Endothelial cell of umbilical vein (primary cell): ENCODE data around the gene SNX9. TPM values are rescaled to one million over a fixed set of nuclear protein-coding genes. Genes with fewer than 3 reads are reported as not detected.

ENCODE experiments used
- BruUV-seq: library from RNA; stranded (reverse); fragments of 400-500 nt; replicated peaks from 2 replicates; lab custom pipeline; 2021; lab: Mats Ljungman, UMichigan
- CTCF ChIA-PET: fragments of 300-600, 350-600 bp; sonication (Branson Sonifier 250); formaldehyde crosslinking; loops from one replicate; lab custom pipeline; 2021; ENCODE audit warnings: antibody characterized with exemption, inconsistent platforms; lab: Charles Lee
- POLR2A ChIA-PET: fragments of 300-600, 350-600 bp; sonication (Branson Sonifier 250); formaldehyde crosslinking; loops from one replicate; lab custom pipeline; 2021; ENCODE audit warnings: antibody characterized with exemption, inconsistent platforms; lab: Charles Lee
- DNase-seq: peaks from one replicate; pipeline ENCODE4 v3.0.0-alpha.2; 2011; ENCODE audit warnings: low read depth, low spot score
- FAIRE-seq: peaks from 2 replicates; lab custom pipeline; 2011; peaks lifted over from hg19 to GRCh38; lab: Jason Lieb, UNC
- H2AFZ ChIP-seq: 2 replicates; pipeline ENCODE4 v1.6.0; 2012; ENCODE audit warnings: low read depth, low read length, control low read depth, inconsistent platforms
- H3K27ac ChIP-seq: 2 replicates; pipeline ENCODE4 v1.5.1; 2011; ENCODE audit warnings: low read depth, mild to moderate bottlenecking, control low read depth, low read length, moderate library complexity; ENCODE audit not compliant: insufficient read depth
- H3K27me3 ChIP-seq, 2 experiments: 2 replicates each; pipeline versions ENCODE4 v1.6.0 to v1.6.1; 2011; ENCODE audit warnings: low read length in 2 of 2, mixed read lengths in 1 of 2; ENCODE audit not compliant: control insufficient read depth in 2 of 2, insufficient read depth in 2 of 2
- H3K36me3 ChIP-seq, 2 experiments: 2 replicates in 1 of 2; 3 replicates in 1 of 2; pipeline ENCODE4 v1.5.1; 2011; ENCODE audit warnings: low read length in 2 of 2, mild to moderate bottlenecking in 1 of 2, moderate library complexity in 1 of 2; ENCODE audit not compliant: control insufficient read depth in 2 of 2, insufficient read depth in 2 of 2; ENCODE audit errors: extremely low read depth in 1 of 2
- H3K4me1 ChIP-seq: 3 replicates; pipeline ENCODE4 v1.5.1; 2011; ENCODE audit warnings: mild to moderate bottlenecking, low read length; ENCODE audit not compliant: control insufficient read depth, insufficient read depth; ENCODE audit errors: extremely low read depth
- H3K4me2 ChIP-seq: 2 replicates; pipeline ENCODE4 v1.6.1; 2011; ENCODE audit warnings: low read length, control low read depth, mixed read lengths; ENCODE audit not compliant: insufficient read depth
- H3K4me3 ChIP-seq, 3 experiments: fragments of 200-600 bp in 1 of 3; sonication (generic), shearing (Covaris generic) in 1 of 3; replicated peaks in 1 of 3; 2 replicates each; pipeline ENCODE4 v1.5.1; 2011 to 2016; ENCODE audit warnings: control low read depth in 3 of 3, low read length in 3 of 3, mild to moderate bottlenecking in 2 of 3, inconsistent platforms in 1 of 3, low read depth in 1 of 3, moderate library complexity in 1 of 3; ENCODE audit not compliant: insufficient read depth in 1 of 3
- H3K79me2 ChIP-seq: 2 replicates; pipeline ENCODE4 v1.6.0; 2012; ENCODE audit warnings: low read length, inconsistent platforms; ENCODE audit not compliant: control insufficient read depth, insufficient read depth
- H3K9ac ChIP-seq: replicated peaks from 2 replicates; pipeline ENCODE3; 2011; ENCODE audit warnings: low read length, control low read depth; ENCODE audit not compliant: insufficient read depth; ENCODE audit errors: extremely low read depth
- H3K9me1 ChIP-seq: replicated peaks from 3 replicates; pipeline ENCODE4 v1.6.0; 2011; ENCODE audit warnings: mild to moderate bottlenecking, low read length; ENCODE audit not compliant: control insufficient read depth, insufficient read depth; ENCODE audit errors: extremely low read depth
- H3K9me3 ChIP-seq: replicated peaks from 2 replicates; pipeline ENCODE4 v1.5.1; 2012; ENCODE audit warnings: low read length, inconsistent platforms; ENCODE audit not compliant: control insufficient read depth, insufficient read depth
- H4K20me1 ChIP-seq: replicated peaks from 2 replicates; pipeline ENCODE3; 2011; ENCODE audit warnings: mild to moderate bottlenecking, low read length; ENCODE audit not compliant: control insufficient read depth, insufficient read depth; ENCODE audit errors: extremely low read depth
- CTCF ChIP-seq, 2 donors: IDR thresholded peaks; 1 replicate in 1 of 2; 2 replicates in 1 of 2; pipeline ENCODE4 v1.5.1; 2011; ENCODE audit warnings: low read length in 2 of 2, mild to moderate bottlenecking in 2 of 2, moderate library complexity in 2 of 2, control low read depth in 1 of 2, inconsistent platforms in 1 of 2, low read depth in 1 of 2; ENCODE audit not compliant: insufficient read depth in 1 of 2; ENCODE audit errors: extremely low read depth in 1 of 2
- EZH2 ChIP-seq: IDR thresholded peaks from 2 replicates; pipeline ENCODE4 v1.6.1; 2012; ENCODE audit warnings: borderline replicate concordance, low read depth, mild to moderate bottlenecking, moderate library complexity, low read length, inconsistent platforms; ENCODE audit not compliant: severe bottlenecking
- FOS ChIP-seq: IDR thresholded peaks from 2 replicates; pipeline ENCODE4 v1.6.1; 2011; ENCODE audit warnings: mild to moderate bottlenecking, low read length, moderate library complexity, borderline replicate concordance; ENCODE audit not compliant: insufficient read depth
- GATA2 ChIP-seq: IDR thresholded peaks from 2 replicates; pipeline ENCODE4 v1.7.0; 2011; ENCODE audit warnings: low read depth, mild to moderate bottlenecking, moderate library complexity, mixed read lengths, low read length; ENCODE audit not compliant: insufficient read length, insufficient read depth
- JUN ChIP-seq: IDR thresholded peaks from 2 replicates; pipeline ENCODE4 v1.6.1; 2011; ENCODE audit warnings: borderline replicate concordance, low read depth; ENCODE audit not compliant: insufficient read length, insufficient read depth
- MAX ChIP-seq: IDR thresholded peaks from 2 replicates; pipeline ENCODE4 v1.6.1; 2011; ENCODE audit not compliant: insufficient read depth, insufficient read length
- MYC ChIP-seq: IDR thresholded peaks from one replicate; pipeline ENCODE4 v1.6.1; 2011; ENCODE audit warnings: mild to moderate bottlenecking, low read depth, low read length
- POLR2A ChIP-seq: IDR thresholded peaks from 2 replicates; pipeline ENCODE4 v1.6.1; 2012; ENCODE audit warnings: low read depth, mild to moderate bottlenecking, control low read depth, low read length
- POLR2AphosphoS5 ChIP-seq: IDR thresholded peaks from 2 replicates; pipeline ENCODE4 v1.6.1; 2012; ENCODE audit warnings: low read depth, mild to moderate bottlenecking, control low read depth, low read length, moderate library complexity; ENCODE audit not compliant: insufficient read depth
- dilution Hi-C: fragments of 300-500 bp; cut with MboI; formaldehyde crosslinking; loops from one replicate; pipeline ENCODE4 v1.15.0; 2019; ENCODE audit warnings: low sequenced_read_pairs; ENCODE audit not compliant: extremely low pct_ligation_motif_present
- intact Hi-C: fragments of 100-400 bp; cut with micrococcal nuclease; formaldehyde crosslinking; loops from one replicate; pipeline ENCODE4 v1.10.0; 2022
- polyA plus RNA-seq, 4 experiments: library from polyadenylated mRNA; depleted of rRNA in 3 of 4; stranded (reverse) in 3 of 4; unstranded in 1 of 4; fragments of >200 nt; gene quantifications; 2 replicates each; pipeline versions ENCODE4 v1.2.1 to v1.2.3, GENCODE V29; 2011 to 2012; ENCODE audit warnings: missing spikeins in 1 of 4
- total RNA-seq: library from RNA; stranded (reverse); gene quantifications from 2 replicates; pipeline ENCODE4 v1.2.3, GENCODE V29; 2021

SNX9 gene
- total and polyA plus RNA-seq, 2 donors (not counting 3 experiments of a cell fraction or from before 2014, with no cell fraction given) = 27.5 to 54.5 TPM

GRCh38 chr6:157869673-157870302, 46.7 kb downstream of the SNX9 start:
- Histone ChIP-seq H2AFZ (no peak overlapping the region), H3K9me3 (no peaks in the 10 kb centered on the region), H3K36me3 (peaks cover 4 to 18% of the 10 kb centered on the region in 2 experiments), H3K4me1 (peaks cover 34% of the 10 kb centered on the region), H3K79me2 (peaks cover 43% of the 10 kb centered on the region), H3K9ac (no peak overlapping the region), H4K20me1 (no peaks in the 10 kb centered on the region), H3K4me3 (no peak overlapping the region), H3K27ac (peak overlapping the region; percentile 54), H3K27me3 (no peaks in the 10 kb centered on the region), H3K9me1 (no peaks in the 10 kb centered on the region), H3K4me2 (no peak overlapping the region)
- intact Hi-C loops = no loop called here
- dilution Hi-C loops = no loop called here
- no peak for TF ChIP-seq MAX
- no peak for TF ChIP-seq JUN
- TF ChIP-seq FOS = no peak
- no peak for TF ChIP-seq GATA2
- TF ChIP-seq MYC = no peak
- TF ChIP-seq POLR2AphosphoS5 = no peak
- TF ChIP-seq CTCF (IDR thresholded peaks at IDR 0.05; ENCODE audit: extremely low read depth in 1 of 2, insufficient read depth in 1 of 2, low read depth in 1 of 2, low read length in 2 of 2) = no peak
- TF ChIP-seq EZH2 = no peak
- no peak for TF ChIP-seq POLR2A
- POLR2A ChIA-PET = no interaction called here
- DNase-seq (no peak), FAIRE-seq (no peak)
- CTCF ChIA-PET = interaction anchor here (1.2 kb wide), 1 partner anchor 113 kb away, joined by 7 read pairs; no protein-coding TSS in a partner anchor
- no TSS peak for BruUV-seq
